GM20000 (cell line): ENCODE measurements around the gene AHR.
A peak's percentile ranks its signal among the peaks of the same experiment; 100 is the strongest.

Experiments used
- DNase-seq: peaks from one replicate; pipeline ENCODE4 v3.0.0; 2012; ENCODE audit warnings: low spot score
- CTCF ChIP-seq: IDR thresholded peaks from 2 replicates; pipeline ENCODE4 v1.5.1; 2012; ENCODE audit warnings: mild to moderate bottlenecking, control low read depth; ENCODE audit errors: extremely low read depth, missing control alignments

Gene AHR

GRCh38 chr7:17376595-17376994, 78.1 kb downstream of the AHR start:
- no peak for TF ChIP-seq CTCF

DNA sequence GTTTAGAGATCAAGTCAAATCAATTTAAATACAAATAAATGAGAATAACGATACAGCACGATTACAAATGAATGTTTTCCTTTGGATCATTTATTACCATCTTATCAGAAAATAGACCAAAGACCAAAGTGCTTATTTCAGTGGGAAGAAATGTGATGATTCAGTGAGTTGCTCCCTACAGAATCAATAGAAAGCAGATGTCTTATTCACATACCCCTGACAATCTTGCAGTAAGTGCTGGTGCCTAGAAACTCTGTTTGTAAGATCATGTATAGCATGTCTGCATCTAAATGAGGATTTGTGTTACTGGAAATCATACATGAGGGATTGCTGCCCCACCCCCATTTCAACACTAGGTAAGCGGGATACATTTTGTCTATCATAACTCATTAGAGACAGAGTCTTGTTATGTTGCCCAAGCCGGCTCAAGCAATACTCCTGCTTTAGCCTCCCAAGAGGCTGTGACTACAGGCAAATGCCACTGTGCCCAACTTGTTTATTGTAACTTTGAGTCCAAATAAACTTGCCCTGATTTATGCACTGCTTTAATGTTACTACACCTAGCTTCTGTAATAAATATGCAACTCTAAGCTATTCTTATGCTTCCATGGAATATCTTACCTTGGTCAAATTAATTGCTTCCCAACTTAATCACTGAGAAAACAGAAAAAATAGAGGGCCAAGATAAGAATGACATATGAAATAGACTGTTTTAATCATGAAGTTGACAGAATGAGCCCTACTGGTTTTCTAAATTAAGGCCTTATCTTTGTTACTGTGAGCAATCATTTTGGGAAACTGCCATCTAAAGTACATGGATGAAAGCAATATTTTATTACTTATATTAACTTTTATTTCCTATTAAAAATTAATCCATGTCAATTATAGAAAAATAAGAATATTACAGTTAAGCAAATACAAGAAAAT, 82.5 kb downstream of the AHR start:
- DNase-seq, result no peak
- TF ChIP-seq CTCF, result no peak

More at GRCh38 chr7:17376595-17376994, 78.1 kb downstream of the AHR start:
- DNase-seq, result no peak

GRCh38 chr7:17382408-17383354, 84.2 kb downstream of the AHR start:
- DNase-seq, result peak; percentile 6

DNA sequence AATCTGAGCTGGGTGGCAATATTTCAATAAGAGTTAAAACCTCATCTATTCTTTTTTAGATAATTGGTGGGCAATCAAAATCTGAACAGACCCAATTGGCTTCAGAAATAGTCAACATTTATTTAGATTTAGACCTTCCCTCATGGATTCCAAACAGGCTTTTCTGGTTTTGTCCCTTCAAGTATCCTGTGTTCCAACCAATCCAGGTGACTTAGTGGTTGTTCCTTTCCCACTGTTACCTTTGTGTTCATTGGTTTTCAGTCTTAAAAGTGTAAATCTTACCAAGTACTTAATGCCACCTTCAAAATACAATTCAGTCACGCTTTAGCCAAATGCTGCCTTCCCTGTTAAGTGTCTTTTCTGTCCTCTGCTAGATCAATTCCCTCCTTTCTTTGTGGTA, 85.9 kb downstream of the AHR start:
- DNase-seq, result no peak
- no peak for TF ChIP-seq CTCF

DNA sequence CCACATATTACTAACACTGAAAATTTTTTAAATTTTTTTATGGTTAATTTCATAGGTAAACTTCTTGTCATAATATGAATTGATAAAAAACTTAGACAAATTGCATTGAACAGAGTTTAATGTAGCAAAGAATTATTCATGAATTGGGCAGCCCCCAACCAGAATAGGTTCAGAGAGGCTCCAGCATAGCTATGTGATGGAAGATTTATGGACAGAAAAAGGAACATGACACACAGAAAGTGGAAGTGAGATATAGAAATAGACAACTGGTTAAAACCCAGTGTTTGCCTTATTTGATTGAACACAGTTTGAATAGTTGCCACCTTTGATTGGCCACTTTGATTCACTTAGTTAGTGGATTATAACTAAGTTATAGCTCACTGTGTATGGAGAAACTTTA, 87.2 kb downstream of the AHR start:
- no peak for TF ChIP-seq CTCF

GRCh38 chr7:17390392-17390791, 91.9 kb downstream of the AHR start:
- TF ChIP-seq CTCF, result no peak
- DNase-seq, result no peak

More for the DNA sequence above, 87.2 kb downstream of the AHR start:
- DNase-seq, result no peak

- DNase-seq, result no peak
- no peak for TF ChIP-seq CTCF
Observed at GRCh38 chr7:17391366-17391765, 92.9 kb downstream of the AHR start.
